BLaER1 (cell line): ENCODE results near the gene COL4A5.

ENCODE experiments used
- H3K27ac ChIP-seq: shearing (Covaris generic); formaldehyde crosslinking; 2 replicates; pipeline ENCODE4 v1.8.1; 2022
- H3K27me3 ChIP-seq: shearing (Covaris generic); formaldehyde crosslinking; 2 replicates; pipeline ENCODE4 v1.8.1; 2022
- H3K36me3 ChIP-seq: shearing (Covaris generic); formaldehyde crosslinking; 2 replicates; pipeline ENCODE4 v1.8.1; 2022
- H3K4me1 ChIP-seq: shearing (Covaris generic); formaldehyde crosslinking; 2 replicates; pipeline ENCODE4 v1.8.1; 2022
- H3K4me2 ChIP-seq: shearing (Covaris generic); formaldehyde crosslinking; 2 replicates; pipeline ENCODE4 v1.8.1; 2022
- H3K4me3 ChIP-seq: shearing (Covaris generic); formaldehyde crosslinking; 2 replicates; pipeline ENCODE4 v1.8.1; 2022
- H3K9ac ChIP-seq: shearing (Covaris generic); formaldehyde crosslinking; 2 replicates; pipeline ENCODE4 v1.8.1; 2022
- H3K9me3 ChIP-seq: shearing (Covaris generic); formaldehyde crosslinking; 2 replicates; pipeline ENCODE4 v1.8.1; 2022
- H4K20me1 ChIP-seq: shearing (Covaris generic); formaldehyde crosslinking; 2 replicates; pipeline ENCODE4 v1.8.1; 2022
- Cebpa-rat ChIP-seq: shearing (Covaris generic); IDR thresholded peaks from 2 replicates; pipeline ENCODE4 v1.8.1; 2022

Gene COL4A5

DNA sequence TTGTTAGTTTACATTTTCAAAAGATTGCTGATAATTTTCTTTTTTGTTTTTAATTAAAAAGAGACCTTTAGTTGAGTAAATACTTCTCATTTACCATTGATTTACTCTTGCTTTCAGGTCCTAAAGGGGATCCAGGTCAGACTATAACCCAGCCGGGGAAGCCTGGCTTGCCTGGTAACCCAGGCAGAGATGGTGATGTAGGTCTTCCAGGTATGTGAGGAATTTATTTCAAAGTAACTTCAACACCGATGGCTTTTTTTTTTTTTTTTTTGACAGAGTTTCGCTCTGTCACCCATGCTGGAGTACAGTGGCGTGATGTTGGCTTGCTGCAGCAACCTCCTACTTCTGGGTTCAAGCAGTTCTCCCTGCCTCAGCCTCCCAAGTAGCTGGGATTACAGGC is 161.6 kb downstream of the COL4A5 start:
- Histone ChIP-seq H3K9ac (no peak overlapping the region), H4K20me1 (no peaks in the 10 kb centered on the region; the same call in 1 of the 2 replicates), H3K27ac (no peak overlapping the region), H3K4me2 (no peak overlapping the region), H3K27me3 (peaks cover 66% of the 10 kb centered on the region), H3K4me1 (no peaks in the 10 kb centered on the region), H3K36me3 (no peaks in the 10 kb centered on the region), H3K4me3 (no peak overlapping the region), H3K9me3 (0 out of 2 replicates have a peak, but pooled peaks cover 4% of the 10 kb centered on the region)
- no peak for TF ChIP-seq Cebpa-rat

DNA sequence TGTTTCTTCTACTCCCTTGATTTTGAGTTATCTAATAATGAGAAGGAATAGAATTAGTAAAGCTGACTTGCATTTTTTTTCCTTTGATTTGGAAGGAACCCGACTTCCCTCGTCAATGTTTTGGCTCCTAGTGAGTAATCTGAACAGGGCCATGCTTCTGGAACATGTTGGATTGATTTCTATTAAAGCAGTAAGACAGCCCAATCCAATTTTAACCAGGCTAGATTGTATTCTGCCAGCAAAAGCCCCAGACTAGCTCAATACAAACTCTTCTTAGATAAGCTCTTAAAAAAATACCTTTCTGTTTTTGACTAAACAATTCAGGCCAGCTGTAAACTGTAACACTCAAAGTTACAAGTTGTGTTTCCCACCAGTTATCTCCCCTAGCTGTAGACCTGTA is 170.5 kb downstream of the COL4A5 start:
- Histone ChIP-seq H3K27me3 (peaks cover 66% of the 10 kb centered on the region), H3K4me1 (no peaks in the 10 kb centered on the region), H3K36me3 (no peaks in the 10 kb centered on the region), H3K9ac (no peak overlapping the region), H3K27ac (no peak overlapping the region), H4K20me1 (no peaks in the 10 kb centered on the region), H3K4me3 (no peak overlapping the region), H3K4me2 (no peak overlapping the region), H3K9me3 (no peaks in the 10 kb centered on the region)
- no peak for TF ChIP-seq Cebpa-rat

DNA sequence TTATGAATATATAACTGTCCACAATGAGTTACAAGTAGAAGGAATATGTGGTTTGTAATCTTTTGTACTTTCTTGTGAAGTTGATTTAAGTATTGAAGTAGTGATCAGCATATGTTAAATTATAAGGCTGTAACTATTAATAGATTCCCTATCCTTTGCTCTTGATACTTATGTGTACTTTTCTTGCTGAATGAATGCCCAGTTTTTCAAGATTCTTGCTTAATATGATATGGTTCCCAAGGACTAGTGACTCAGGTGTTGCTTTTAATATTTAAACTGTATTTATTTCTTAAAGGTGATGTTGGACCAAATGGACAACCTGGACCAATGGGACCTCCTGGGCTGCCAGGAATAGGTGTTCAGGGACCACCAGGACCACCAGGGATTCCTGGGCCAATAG is 175.0 kb downstream of the COL4A5 start:
- TF ChIP-seq Cebpa-rat, result no peak
- Histone ChIP-seq H4K20me1 (no peaks in the 10 kb centered on the region), H3K4me3 (no peak overlapping the region), H3K36me3 (no peaks in the 10 kb centered on the region), H3K9me3 (no peaks in the 10 kb centered on the region), H3K27ac (no peak overlapping the region), H3K4me2 (no peak overlapping the region), H3K9ac (no peak overlapping the region), H3K27me3 (peaks cover 67% of the 10 kb centered on the region), H3K4me1 (no peaks in the 10 kb centered on the region)

DNA sequence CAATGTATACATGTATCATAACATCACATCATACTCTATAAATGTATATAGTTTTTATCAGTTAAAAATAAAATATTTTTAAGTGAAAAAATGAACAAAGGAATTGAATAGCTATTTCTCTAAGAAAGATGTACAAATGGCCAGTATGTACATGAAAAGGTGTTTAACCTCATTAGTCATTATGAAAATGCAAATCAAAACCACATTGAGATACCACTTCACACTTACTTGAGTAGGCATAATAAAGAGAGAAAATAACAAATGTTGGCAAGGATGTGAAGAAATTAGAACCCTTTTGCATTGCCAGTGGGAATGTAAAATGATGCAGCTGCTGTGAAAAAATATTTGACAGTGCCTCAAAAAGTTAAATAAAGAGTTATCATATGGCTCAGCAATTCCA is 201.2 kb downstream of the COL4A5 start:
- H3K4me2 ChIP-seq, result no peak overlapping the region
- TF ChIP-seq Cebpa-rat, result no peak
- peaks cover 16% of the 10 kb centered on the region for H3K9me3 ChIP-seq

DNA sequence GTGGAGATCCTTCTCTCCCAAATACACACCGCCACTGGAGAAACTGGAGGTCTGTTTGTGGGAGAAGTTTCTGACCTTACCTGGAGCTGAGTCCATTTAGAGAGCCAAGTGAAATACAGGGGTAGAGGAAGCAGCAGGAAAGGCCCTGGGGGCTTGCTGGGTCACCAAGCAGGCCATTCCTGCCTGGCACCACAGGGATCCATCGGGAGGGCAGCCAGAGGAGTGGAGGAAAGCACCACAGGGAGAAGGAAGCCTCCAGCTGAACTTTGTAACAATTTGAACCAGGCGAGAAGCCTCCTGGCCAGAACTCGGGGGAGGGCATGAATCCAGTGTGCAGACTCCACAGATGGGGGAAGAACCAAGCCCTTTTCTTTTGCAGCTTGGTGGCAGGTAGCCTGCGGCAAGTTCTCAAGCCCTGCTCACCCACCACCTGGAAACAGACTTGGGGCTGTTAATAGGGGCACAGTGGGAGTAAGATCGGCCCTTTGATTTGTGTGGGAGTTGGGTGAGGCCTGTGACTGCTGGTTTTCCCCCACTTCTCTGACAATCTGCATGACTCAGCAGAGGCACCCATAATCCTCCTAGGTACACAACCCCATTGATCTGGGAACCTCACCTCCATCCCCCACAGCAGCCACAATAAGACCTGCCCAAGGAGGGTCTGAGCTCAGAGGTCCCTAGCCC is 202.1 kb downstream of the COL4A5 start:
- Histone ChIP-seq H3K27me3 (peaks cover 22% of the 10 kb centered on the region), H3K9ac (no peak overlapping the region), H3K4me3 (no peak overlapping the region), H3K9me3 (peaks cover 16% of the 10 kb centered on the region), H4K20me1 (no peaks in the 10 kb centered on the region), H3K4me2 (no peak overlapping the region), H3K4me1 (no peaks in the 10 kb centered on the region), H3K36me3 (no peaks in the 10 kb centered on the region), H3K27ac (no peak overlapping the region)
- TF ChIP-seq Cebpa-rat, result no peak

More for the DNA sequence above, 201.2 kb downstream of the COL4A5 start:
- H3K4me3 ChIP-seq, result no peak overlapping the region
- no peaks in the 10 kb centered on the region for H3K36me3 ChIP-seq
- no peak overlapping the region for H3K9ac ChIP-seq
- H3K4me1 ChIP-seq, result no peaks in the 10 kb centered on the region
- H3K27ac ChIP-seq, result no peak overlapping the region
- peaks cover 23% of the 10 kb centered on the region for H3K27me3 ChIP-seq
- no peaks in the 10 kb centered on the region for H4K20me1 ChIP-seq

DNA sequence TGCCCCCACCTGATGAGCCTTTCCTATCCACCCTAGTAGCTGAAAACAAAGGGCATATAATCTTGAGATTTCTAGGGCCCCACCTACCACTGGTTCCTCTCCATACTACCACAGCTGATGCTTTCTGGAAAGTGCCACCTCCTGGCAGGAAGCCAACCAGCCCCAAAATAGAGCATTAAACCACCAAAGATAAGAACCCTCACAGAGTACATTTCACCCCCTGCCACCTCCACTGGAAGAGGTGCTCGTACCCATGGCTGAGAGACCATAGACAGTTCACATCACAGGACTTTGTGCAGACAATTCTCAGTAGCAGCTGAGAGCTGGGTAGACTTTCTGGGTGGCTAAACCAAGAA is 202.6 kb downstream of the COL4A5 start:
- no peak for TF ChIP-seq Cebpa-rat
- Histone ChIP-seq H4K20me1 (no peaks in the 10 kb centered on the region), H3K27ac (no peak overlapping the region), H3K9me3 (peaks cover 16% of the 10 kb centered on the region), H3K4me1 (no peaks in the 10 kb centered on the region), H3K9ac (no peak overlapping the region), H3K4me3 (no peak overlapping the region), H3K4me2 (no peak overlapping the region), H3K36me3 (no peaks in the 10 kb centered on the region), H3K27me3 (peaks cover 18% of the 10 kb centered on the region)

DNA sequence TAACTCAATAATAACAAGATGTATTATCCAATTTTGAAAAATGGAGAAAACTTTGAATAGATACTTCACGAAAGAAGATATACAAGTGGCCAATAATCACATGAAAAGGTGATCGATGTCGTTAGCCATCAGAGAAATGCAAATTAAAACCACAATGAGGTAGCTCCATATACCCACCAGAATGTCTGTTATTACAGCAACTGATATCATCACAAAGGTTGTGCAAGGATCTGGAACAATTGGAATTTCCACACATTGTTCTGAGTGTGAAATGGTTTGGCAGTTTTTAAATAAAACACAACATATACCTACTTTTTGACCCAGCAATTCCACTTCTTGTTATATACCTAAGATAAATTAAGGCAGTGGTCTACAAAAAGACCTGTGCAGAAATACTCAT is 225.1 kb downstream of the COL4A5 start:
- H3K27ac ChIP-seq, result no peak overlapping the region
- no peaks in the 10 kb centered on the region for H3K4me1 ChIP-seq
- peaks cover 43% of the 10 kb centered on the region for H3K27me3 ChIP-seq
- no peak overlapping the region for H3K9ac ChIP-seq
- no peak for TF ChIP-seq Cebpa-rat
- no peak overlapping the region for H3K4me2 ChIP-seq
- no peaks in the 10 kb centered on the region for H3K9me3 ChIP-seq
- no peaks in the 10 kb centered on the region for H3K36me3 ChIP-seq
- no peaks in the 10 kb centered on the region; the same call in 1 of the 2 replicates for H4K20me1 ChIP-seq
- no peak overlapping the region for H3K4me3 ChIP-seq

DNA sequence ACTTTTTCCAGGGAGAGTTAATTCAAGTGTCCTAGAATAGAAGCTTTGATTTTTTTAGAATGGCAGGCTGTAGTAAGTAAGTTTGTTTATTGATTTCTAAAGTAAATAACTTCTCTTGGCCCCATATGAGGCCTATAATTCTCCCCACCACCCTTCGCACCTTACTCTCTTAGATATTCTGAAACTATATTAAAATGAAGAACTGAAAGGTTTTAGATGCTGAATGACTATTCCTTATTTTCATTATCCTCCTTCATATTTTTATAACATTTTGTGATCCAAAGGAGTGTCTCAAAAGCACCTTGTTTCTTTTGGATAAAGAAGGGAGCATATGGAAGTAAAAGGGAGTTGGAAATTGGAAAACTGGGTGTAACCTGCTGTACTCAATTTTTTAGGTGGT is 226.5 kb downstream of the COL4A5 start:
- Histone ChIP-seq H3K9me3 (no peaks in the 10 kb centered on the region), H3K4me3 (no peak overlapping the region), H3K36me3 (no peaks in the 10 kb centered on the region), H3K4me2 (no peak overlapping the region), H3K27ac (no peak overlapping the region), H3K9ac (no peak overlapping the region), H3K4me1 (no peaks in the 10 kb centered on the region), H3K27me3 (peaks cover 51% of the 10 kb centered on the region), H4K20me1 (no peaks in the 10 kb centered on the region; the same call in 1 of the 2 replicates)
- no peak for TF ChIP-seq Cebpa-rat

DNA sequence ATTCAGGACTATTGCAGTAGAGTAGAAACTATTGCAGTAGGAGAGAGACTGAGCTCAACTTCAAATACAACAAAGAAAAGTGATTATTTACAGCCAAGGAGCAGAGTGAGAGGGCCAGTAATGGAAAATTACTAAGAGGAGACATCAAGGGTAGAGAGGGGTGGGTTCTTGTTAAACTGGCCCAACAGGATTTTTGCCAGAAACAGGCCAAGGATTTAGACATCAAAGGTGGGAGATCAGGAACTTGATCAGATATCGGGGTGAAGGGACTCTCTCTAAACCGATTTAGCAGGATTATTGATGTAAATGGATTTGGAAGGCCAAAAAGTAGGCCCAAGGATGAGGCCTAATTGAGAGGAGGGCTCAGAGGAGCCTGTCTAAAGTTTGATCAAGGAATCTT is 231.9 kb downstream of the COL4A5 start:
- H3K36me3 ChIP-seq, result no peaks in the 10 kb centered on the region
- H3K9me3 ChIP-seq, result no peaks in the 10 kb centered on the region
- no peak overlapping the region for H3K4me3 ChIP-seq
- no peak overlapping the region for H3K27ac ChIP-seq
- H4K20me1 ChIP-seq, result no peaks in the 10 kb centered on the region; the same call in 1 of the 2 replicates
- peaks cover 35% of the 10 kb centered on the region for H3K27me3 ChIP-seq
- no peak overlapping the region for H3K9ac ChIP-seq
- no peaks in the 10 kb centered on the region for H3K4me1 ChIP-seq
- TF ChIP-seq Cebpa-rat, result no peak
- no peak overlapping the region for H3K4me2 ChIP-seq

DNA sequence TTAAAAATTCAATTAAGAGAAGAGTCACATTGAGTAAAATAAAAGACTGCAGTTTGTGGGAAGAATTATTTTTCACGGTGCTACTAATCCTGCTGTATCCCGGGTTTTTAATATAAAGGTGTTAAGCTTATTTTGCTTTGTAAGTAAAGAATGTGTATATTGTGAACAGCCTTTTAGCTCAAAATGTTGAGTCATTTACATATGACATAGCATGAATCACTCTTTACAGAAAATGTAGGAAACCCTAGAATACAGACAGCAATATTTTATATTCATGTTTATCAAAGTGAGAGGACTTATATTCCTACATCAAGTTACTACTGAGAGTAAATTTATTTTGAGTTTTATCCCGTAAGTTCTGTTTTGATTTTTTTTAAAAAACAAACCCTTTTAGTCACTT is 257.1 kb downstream of the COL4A5 start:
- peaks cover 71% of the 10 kb centered on the region for H3K27me3 ChIP-seq
- H3K36me3 ChIP-seq, result no peaks in the 10 kb centered on the region
- no peak for TF ChIP-seq Cebpa-rat
- no peak overlapping the region for H3K9ac ChIP-seq
- no peak overlapping the region for H3K4me3 ChIP-seq
- no peak overlapping the region for H3K27ac ChIP-seq
- no peaks in the 10 kb centered on the region for H3K4me1 ChIP-seq
- no peaks in the 10 kb centered on the region; the same call in 1 of the 2 replicates for H4K20me1 ChIP-seq
- H3K4me2 ChIP-seq, result no peak overlapping the region
- H3K9me3 ChIP-seq, result no peaks in the 10 kb centered on the region

DNA sequence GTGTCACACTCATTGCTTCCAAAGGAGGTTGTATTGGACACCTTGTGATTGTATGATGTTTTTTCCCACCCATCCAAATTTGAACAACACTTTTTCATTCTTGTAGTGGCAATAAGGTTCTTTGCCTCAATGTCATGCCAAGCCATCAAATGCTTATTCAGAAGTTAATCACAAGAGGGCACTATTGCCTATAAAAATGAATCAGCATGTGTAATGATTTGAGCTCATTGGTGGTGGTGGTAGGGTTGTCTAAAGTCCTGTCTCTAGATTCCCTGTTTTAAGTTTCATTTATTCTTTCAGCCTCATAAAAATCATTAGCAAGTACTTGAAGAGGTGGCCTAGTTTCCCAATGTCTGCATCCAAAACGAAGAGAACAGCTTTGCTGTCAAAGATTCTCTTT is 259.7 kb downstream of the COL4A5 start:
- H3K36me3 ChIP-seq, result no peaks in the 10 kb centered on the region
- H3K27ac ChIP-seq, result no peak overlapping the region
- no peaks in the 10 kb centered on the region; the same call in 1 of the 2 replicates for H4K20me1 ChIP-seq
- no peak overlapping the region for H3K4me2 ChIP-seq
- H3K9ac ChIP-seq, result no peak overlapping the region
- no peak for TF ChIP-seq Cebpa-rat
- no peak overlapping the region for H3K4me3 ChIP-seq
- H3K9me3 ChIP-seq, result no peaks in the 10 kb centered on the region
- H3K27me3 ChIP-seq, result peaks cover 69% of the 10 kb centered on the region
- H3K4me1 ChIP-seq, result no peaks in the 10 kb centered on the region
